GM18511 (cell line): ENCODE results near the gene MLLT10.

Experiments used
- ATAC-seq: cut with Tn5 transposase; IDR thresholded peaks from one replicate; pipeline ENCODE4 v1.9.1; 2021; ENCODE audit warnings: mild to moderate bottlenecking, moderate library complexity; ENCODE audit not compliant: unreplicated experiment

The MLLT10 gene

GRCh38 chr10:21759232-21759631, 225.2 kb downstream of the MLLT10 start:
- ATAC-seq: no peak

- ATAC-seq: no peak
Measured at GRCh38 chr10:21760332-21760731, 226.3 kb downstream of the MLLT10 start.

- no peak for ATAC-seq
Measured at GRCh38 chr10:21764466-21765189, 230.6 kb downstream of the MLLT10 start.

GRCh38 chr10:21769041-21769440, 235.0 kb downstream of the MLLT10 start:
- no peak for ATAC-seq

- ATAC-seq: no peak
Measured at GRCh38 chr10:21771219-21771618, 237.2 kb downstream of the MLLT10 start.

- ATAC-seq: no peak
Measured at GRCh38 chr10:21776883-21777282, 242.9 kb downstream of the MLLT10 start.

GRCh38 chr10:21791276-21791675, 257.2 kb downstream of the MLLT10 start:
- no peak for ATAC-seq
